Measurements from ENCODE around the gene EPB41L5.
"Not testable (repeated sequence)": the region's sequence is repeated elsewhere in the genome, so short reads cannot be mapped to it uniquely, and the experiment has no call there.

Gene EPB41L5

DNA sequence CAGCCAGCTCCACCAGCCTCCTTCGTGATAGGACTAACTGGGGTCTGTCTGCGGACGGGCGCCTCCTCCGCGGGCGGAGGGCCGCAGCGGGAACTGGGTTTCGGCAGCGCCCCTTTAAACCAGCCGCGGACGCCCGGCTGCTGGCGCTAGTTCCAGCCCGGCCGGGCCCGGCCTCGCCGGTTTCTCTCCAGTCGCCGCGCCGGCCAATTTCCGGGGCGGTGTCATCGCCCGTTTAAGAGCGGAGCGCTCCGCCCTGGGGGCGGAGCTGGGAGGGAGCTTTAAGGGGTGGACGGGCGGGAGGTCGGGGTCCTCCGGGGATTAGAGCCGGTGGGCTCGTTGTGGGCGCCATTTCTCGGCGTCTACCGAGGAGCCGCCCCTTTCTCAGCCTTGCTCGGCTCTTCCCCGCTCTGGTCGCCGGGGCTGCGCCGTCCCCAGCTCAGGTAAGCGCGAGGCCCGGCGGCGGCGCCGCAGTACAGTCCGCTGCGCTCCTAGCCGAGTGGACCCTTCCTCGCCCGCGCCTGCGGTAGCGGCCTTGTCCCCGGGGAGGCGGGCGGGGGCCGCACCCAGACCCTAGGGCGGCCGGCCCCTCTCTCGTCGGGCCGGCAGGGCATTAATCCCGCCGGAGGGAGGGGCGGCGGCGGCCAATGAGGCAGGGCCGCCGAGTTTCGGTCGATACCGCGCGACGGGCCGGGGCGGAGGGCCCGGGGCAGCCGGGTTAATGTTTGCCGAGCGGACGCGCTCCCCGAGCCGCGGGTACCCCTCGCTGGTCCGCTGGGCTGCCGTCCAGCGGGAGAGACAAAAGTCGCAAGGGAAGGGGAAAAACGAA, at the start of gene EPB41L5:
Gene EPB41L5, plus strand, starts transcription at position 307 of the 826 bp plus-strand sequence. CDS start 6,008 bp downstream, outside the sequence.
- peak; percentile 70 for DNase-seq (ENCODE audit: low read depth)

GRCh38 chr2:119981896-119982295, 31.0 kb upstream of the EPB41L5 start:
- no peak for DNase-seq (ENCODE audit: low read depth)

GRCh38 chr2:119982506-119982905, 30.4 kb upstream of the EPB41L5 start:
- DNase-seq (ENCODE audit: low read depth) = no peak

DNA sequence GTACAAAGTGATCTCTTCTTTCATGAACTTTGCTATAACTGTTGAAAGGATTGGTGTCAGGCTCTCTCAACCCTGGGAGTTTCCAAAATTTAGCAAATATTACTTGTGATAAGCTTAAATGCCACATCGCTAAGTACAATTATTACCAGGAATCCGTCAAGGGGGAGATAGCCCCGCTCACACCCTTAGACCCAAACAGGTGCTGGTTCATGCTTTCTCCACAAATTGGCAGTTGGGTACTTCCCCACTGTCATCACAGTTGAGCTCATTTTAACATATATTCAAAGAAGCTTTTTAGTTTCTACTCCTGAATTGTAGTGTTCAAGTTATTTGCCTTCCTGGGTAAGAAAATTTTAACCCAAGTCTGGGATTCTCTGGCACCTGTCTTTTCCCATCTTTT, 29.8 kb upstream of the EPB41L5 start:
- DNase-seq (ENCODE audit: low read depth) = no peak

- DNase-seq (ENCODE audit: low read depth) = no peak
These were observed 16.7 kb upstream of the EPB41L5 start for GRCh38 chr2:119996148-119996547.

GRCh38 chr2:119996896-119997891, 15.7 kb upstream of the EPB41L5 start:
- DNase-seq (ENCODE audit: low read depth) = not testable (repeated sequence)

DNA sequence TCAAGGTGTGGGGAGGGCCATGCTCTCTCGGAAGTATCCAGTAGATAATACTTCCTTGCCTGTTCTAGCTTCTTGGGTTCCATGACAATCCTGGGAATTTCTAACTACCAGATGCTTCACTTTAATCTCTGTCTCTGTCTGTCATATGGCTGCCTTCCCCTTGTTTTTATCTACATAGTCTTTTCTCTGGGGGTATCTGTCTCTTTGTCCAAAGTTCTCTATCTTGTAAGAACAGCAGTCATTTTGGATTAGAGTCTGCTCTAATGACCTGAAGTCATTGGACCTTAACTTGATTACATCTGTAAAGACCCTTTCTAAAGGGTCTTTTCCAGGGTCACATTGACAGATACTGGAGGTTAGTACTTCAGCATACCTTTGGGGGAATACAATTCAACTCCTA, 11.4 kb upstream of the EPB41L5 start:
- no peak for DNase-seq (ENCODE audit: low read depth)

GRCh38 chr2:120004254-120004653, 8.6 kb upstream of the EPB41L5 start:
- no peak for DNase-seq (ENCODE audit: low read depth)

DNA sequence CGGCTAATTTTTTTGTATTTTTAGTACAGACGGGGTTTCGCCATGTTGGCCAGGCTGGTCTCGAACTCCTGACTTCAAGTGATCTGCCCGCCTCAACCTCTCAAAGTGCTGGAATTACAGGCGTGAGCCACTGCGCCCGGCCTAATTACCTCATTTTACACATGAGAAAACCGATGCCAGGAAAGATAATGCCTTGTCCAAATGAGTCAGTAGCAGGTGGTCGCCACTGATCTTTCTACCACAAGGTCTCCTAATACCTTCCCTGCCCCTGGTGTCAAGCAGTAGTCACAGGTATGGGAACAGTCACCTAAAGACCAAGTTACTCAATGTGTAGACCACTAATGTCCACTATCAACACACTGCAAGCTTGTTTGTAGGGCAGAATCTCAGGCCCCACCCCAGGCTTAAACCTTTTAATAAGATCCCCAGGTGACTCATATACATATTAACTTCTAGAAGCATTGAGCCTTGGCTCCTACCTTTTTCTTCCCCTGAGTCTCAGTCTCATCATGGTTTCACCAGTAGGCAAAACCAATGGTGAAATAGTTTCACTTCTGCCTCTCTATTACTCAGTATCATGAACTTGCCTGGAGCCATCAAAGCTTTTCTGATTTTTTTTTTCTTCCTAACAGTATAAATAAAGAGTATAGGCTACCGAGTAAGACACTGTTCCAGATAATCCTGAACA, 6.9 kb upstream of the EPB41L5 start:
- DNase-seq (ENCODE audit: low read depth) = no peak

DNA sequence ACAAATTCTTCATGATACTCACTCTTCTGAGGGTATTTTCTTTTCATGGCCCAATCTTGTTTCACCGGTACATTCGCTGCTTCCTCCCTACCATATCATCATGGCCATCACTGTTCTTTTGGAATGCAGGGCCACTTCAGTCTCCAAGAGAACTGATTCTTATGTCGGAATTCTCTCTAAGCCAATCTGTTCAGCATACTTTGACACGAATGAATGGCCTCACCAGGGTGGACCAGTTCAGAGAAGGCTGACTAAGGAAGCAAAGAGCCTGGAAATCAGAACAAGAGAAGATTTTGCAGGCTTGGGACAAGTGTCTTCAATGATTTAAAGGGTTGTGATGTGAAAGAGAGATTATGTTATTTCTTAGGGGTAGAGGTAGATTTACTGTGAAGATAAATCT, 5.0 kb upstream of the EPB41L5 start:
- no peak for DNase-seq (ENCODE audit: low read depth)

DNA sequence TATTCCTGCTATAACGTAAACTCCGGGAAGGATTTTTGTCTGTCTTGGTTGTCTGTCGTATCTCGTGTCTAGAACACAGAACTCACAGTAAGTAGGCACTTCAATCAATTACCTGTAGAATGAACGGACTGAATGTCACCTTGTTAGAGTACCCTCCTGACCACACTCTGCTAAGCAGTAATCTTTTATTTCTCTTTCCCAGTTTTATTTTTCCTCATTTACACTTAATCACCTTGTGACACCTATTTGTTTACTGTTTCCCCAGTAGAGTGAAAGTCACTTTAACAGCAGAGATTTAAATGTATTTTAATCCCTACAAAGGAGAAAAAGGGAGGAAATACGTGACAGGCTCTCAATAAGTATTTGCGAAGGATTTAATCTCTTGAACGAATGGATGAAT, 514 bp upstream of the EPB41L5 start:
- no peak for DNase-seq (ENCODE audit: low read depth)

- DNase-seq (ENCODE audit: low read depth) = no peak
These were observed 833 bp downstream of the EPB41L5 start for GRCh38 chr2:120013597-120014223.

DNA sequence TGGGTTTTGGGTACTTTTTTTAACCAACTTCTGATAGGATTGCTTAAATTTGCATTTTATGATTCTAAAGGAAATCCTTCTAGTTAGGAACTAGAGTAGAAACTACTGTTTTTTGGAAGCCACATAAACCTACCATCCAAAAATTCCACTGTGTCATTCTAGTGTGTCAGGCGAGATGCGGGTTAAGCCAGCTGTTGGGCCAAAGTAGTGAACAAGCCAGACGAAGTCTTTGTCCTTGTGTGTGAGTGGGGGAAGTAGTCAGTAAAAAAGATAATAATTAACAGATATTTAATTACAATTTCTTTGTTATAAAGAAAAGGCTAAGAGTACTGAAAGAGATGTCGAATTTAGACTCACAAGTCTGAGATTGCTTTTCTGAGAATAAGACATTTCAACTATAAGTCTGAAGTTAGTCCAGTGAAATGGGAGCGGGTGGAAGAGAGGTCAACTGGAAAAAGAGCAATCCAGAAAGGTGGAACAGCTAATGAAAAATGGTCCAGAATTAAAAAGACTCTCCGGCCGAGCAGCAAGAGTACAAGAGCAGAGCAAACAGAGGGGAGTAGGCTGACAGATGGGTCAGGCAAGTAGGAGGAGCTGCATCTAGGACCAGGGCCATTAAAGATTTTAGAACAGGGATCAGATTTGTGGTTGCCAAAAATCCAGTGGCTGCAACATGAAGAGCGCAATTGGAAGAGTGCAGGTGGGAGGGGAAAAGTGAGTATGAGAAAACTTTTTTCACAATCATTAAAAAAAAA, 1.5 kb downstream of the EPB41L5 start:
- no peak for DNase-seq (ENCODE audit: low read depth)

DNA sequence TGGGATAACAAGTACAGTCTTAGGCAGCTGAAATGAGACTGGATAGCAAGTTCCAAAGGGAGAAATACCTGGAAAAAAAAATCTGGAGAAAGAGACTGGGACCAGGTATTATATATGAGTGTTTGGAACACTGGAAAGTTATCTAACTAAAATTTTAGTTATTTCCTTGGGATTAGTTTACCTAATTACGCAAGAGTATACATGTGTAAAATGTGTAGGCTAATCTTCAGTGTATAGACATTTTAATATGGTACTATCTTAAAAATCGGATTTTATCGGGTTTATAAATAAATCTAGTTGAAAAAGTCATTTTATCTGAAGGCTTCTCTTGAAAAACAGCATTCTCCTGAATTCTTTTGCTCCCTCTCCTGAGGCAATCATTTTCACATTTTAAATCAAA, 3.9 kb downstream of the EPB41L5 start:
- no peak for DNase-seq (ENCODE audit: low read depth)

DNA sequence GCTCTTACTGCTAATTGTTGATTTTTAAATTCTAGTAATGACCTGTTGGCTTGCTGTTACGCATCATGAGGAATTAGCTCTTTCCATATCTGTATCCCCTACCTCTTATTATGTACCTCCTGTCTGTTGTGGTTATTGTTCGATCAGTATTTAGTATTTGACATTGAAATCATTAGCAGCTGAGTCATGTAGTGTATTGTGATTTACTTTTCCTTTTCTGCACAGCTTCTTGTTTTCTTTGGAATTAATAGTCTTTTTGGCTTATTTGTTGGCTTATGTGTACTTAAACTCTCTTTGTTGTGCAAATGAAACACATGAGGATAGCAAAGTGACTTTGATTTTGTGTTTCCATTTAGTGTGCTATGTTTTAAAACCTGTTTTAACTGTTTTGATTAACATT, 4.3 kb downstream of the EPB41L5 start:
- DNase-seq (ENCODE audit: low read depth) = no peak

DNA sequence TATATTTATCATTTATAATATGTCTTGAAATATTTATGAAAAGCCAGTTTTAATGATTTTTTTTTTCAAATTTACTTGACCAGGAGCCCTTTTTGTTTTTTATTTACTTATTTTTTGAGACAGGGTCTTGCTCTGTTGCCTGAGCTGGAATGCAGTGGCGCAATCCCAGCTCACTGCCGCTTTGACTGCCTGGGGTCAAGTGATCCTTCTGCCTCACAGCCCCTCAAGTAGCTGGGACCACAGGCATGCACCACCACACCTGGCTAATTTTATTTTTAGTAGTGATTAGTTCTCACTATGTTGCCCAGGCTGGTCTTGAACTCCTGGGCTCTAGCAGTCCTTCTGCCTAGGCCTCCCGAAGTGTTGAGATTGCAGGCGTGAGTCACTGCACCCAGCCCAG, 5.7 kb downstream of the EPB41L5 start:
- no peak for DNase-seq (ENCODE audit: low read depth)

- no peak for DNase-seq (ENCODE audit: low read depth)
These were observed 7.7 kb downstream of the EPB41L5 start for GRCh38 chr2:120020554-120020953.

DNA sequence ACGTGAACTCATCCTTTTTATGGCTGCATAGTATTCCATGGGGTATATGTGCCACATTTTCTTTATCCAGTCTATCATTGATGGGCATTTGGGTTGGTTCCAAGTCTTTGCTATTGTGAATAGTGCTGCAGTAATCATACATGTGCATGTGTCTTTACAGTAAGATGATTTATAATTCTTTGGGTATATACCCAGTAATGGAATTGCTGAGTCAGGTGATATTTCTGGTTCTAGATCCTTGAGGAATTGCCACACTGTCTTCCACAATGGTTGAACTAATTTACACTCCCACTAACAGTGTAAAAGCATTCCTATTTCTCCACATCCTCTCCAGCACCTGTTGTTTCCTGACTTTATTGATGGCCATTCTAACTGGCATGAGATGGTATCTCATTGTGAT, 9.6 kb downstream of the EPB41L5 start:
- DNase-seq (ENCODE audit: low read depth) = not testable (repeated sequence)

GRCh38 chr2:120026890-120027289, 14.0 kb downstream of the EPB41L5 start:
- no peak for DNase-seq (ENCODE audit: low read depth)

DNA sequence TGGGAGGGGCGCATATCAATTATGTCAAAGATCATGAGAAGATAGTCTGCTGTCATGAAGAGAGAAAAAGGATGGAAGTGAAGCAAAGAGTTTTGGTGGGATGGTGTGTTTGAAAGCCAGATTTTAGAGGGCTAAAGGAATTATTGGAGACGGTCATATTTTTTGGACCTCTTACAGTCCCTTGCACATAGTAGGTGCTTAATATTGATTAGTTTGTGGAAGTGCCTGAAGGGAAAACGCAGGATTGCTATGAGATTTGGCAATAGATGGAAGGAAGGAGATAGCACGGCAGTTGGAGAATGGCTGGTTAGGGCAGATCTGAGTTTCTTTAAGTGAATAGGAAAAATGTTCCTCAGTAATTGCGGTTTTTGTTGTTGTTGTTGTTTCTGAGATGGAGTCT, 15.9 kb downstream of the EPB41L5 start:
- DNase-seq (ENCODE audit: low read depth) = no peak
